ENCODE measurements around the gene RNF187. TPM values are rescaled to one million over a fixed set of nuclear protein-coding genes. Genes with fewer than 3 reads are reported as not detected.

RNF187 gene
- total RNA-seq, 1 experiment from 2014 or later: 143 TPM

- no peak for TF ChIP-seq CTCF (IDR thresholded peaks at IDR 0.05)
- TF ChIP-seq REST (IDR thresholded peaks at IDR 0.05; ENCODE audit: insufficient read depth in 1 of 2, low read depth in 2 of 2, low read length in 1 of 2): no peak
- TF ChIP-seq SIN3A (IDR thresholded peaks at IDR 0.05; ENCODE audit: borderline replicate concordance, insufficient read depth, low read depth, low read length): no peak
- no peak for TF ChIP-seq TCF7L2 (IDR thresholded peaks at IDR 0.05; ENCODE audit: low read depth, low read length)
- no peak for TF ChIP-seq POLR2AphosphoS5 (IDR thresholded peaks at IDR 0.05; ENCODE audit: low read depth, low read length)
- no peak for DNase-seq (ENCODE audit: low read depth, low spot score)
- no peak for ATAC-seq
- Histone ChIP-seq H3K4me3 (ENCODE audit: low read depth in 2 of 2, low read length in 2 of 2) (no peak overlapping the region), H3K27ac (ENCODE audit: low read length) (no peak overlapping the region), H3K9me3 (ENCODE audit: control insufficient read depth, insufficient read depth, low read depth, low read length) (no peaks in the 10 kb centered on the region), H3K27me3 (ENCODE audit: control insufficient read depth, insufficient read depth, low read length) (peaks cover 5% of the 10 kb centered on the region), H3K4me1 (ENCODE audit: control insufficient read depth, insufficient read depth, low read length) (0 out of 2 replicates have a peak, but pooled peaks cover 3% of the 10 kb centered on the region), H3K36me3 (ENCODE audit: control insufficient read depth, insufficient read depth, low read length) (no peaks in the 10 kb centered on the region)
- ChIA-PET CTCF (interaction anchor here (0.8 kb wide), 1 partner anchor 94 kb away, joined by 4 read pairs; no protein-coding TSS in a partner anchor), POLR2A (no interaction called here)
- BruUV-seq (replicated peaks): no TSS peak
- in situ Hi-C loops (cut with HindIII; ENCODE audit: low pct_unique_long_range_greater_than_20kb, low sequenced_read_pairs) (no loop called here), intact Hi-C loops (cut with micrococcal nuclease; ENCODE audit: unreplicated experiment) (no loop called here)
These were observed 17.6 kb upstream of the RNF187 start for GRCh38 chr1:228469413-228470162.

GRCh38 chr1:228471154-228471761 is 15.9 kb upstream of the RNF187 start:
- H3K36me3 ChIP-seq (ENCODE audit: control insufficient read depth, insufficient read depth, low read length): no peaks in the 10 kb centered on the region
- no peak overlapping the region for H3K4me3 ChIP-seq (ENCODE audit: low read depth in 2 of 2, low read length in 2 of 2)
- no peak for TF ChIP-seq REST (IDR thresholded peaks at IDR 0.05; ENCODE audit: insufficient read depth in 1 of 2, low read depth in 2 of 2, low read length in 1 of 2)
- no peak for TF ChIP-seq TCF7L2 (IDR thresholded peaks at IDR 0.05; ENCODE audit: low read depth, low read length)
- TF ChIP-seq CTCF (IDR thresholded peaks at IDR 0.05): no peak
- no peak for TF ChIP-seq POLR2AphosphoS5 (IDR thresholded peaks at IDR 0.05; ENCODE audit: low read depth, low read length)
- TF ChIP-seq SIN3A (IDR thresholded peaks at IDR 0.05; ENCODE audit: borderline replicate concordance, insufficient read depth, low read depth, low read length): no peak
- H3K9me3 ChIP-seq (ENCODE audit: control insufficient read depth, insufficient read depth, low read depth, low read length): no peaks in the 10 kb centered on the region
- no peak overlapping the region for H3K27ac ChIP-seq (ENCODE audit: low read length)
- in situ Hi-C loops (cut with HindIII; ENCODE audit: low pct_unique_long_range_greater_than_20kb, low sequenced_read_pairs) (no loop called here), intact Hi-C loops (cut with micrococcal nuclease; ENCODE audit: unreplicated experiment) (no loop called here)
- ChIA-PET POLR2A (no interaction called here), CTCF (no interaction called here)
- no TSS peak for BruUV-seq (replicated peaks)
- DNase-seq (ENCODE audit: low read depth, low spot score) (no peak), ATAC-seq (no peak)
- no peaks in the 10 kb centered on the region for H3K4me1 ChIP-seq (ENCODE audit: control insufficient read depth, insufficient read depth, low read length)
- H3K27me3 ChIP-seq (ENCODE audit: control insufficient read depth, insufficient read depth, low read length): peaks cover 3% of the 10 kb centered on the region; the same call in 1 of the 2 replicates

All from Panc1 (cell line).